Measurements from ENCODE around the gene CAND2. TPM values are rescaled to one million over a fixed set of nuclear protein-coding genes. Genes with fewer than 3 reads are reported as not detected.
A peak's percentile ranks its signal among the peaks of the same experiment; 100 is the strongest.

Gene CAND2
- total and polyA plus RNA-seq, 10 of the 15 experiments (the other 5 are each of a cell fraction or from before 2014, with no cell fraction given): 0.03 to 1.9 (median 0.52) TPM

- no peaks in the 10 kb centered on the region for H3K27me3 ChIP-seq (replicated peaks in 1 of 2; ENCODE audit: control insufficient read depth in 2 of 2, insufficient read depth in 2 of 2, low read length in 1 of 2)
- TF ChIP-seq IKZF2 (IDR thresholded peaks at IDR 0.05) (no peak), USF1 (IDR thresholded peaks at IDR 0.05; ENCODE audit: borderline replicate concordance, extremely low read length, insufficient read depth, low read depth, low read length) (no peak), POLR2AphosphoS5 (IDR thresholded peaks at IDR 0.05; ENCODE audit: low read length) (0 out of 2 replicates have a peak, but pooled peaks have one; percentile 34), BCL3 (IDR thresholded peaks at IDR 0.05; ENCODE audit: borderline replicate concordance, insufficient read depth, low read depth, low read length, poor library complexity, severe bottlenecking) (no peak), POLR2A (IDR thresholded peaks at IDR 0.05; ENCODE audit: low read depth, low read length) (peak; percentile 67; the same call in 1 of the 2 replicates)
- CTCF ChIA-PET: interaction anchor here (1.0 kb wide), 1 partner anchor 11 kb away, joined by 4 read pairs; no protein-coding TSS in a partner anchor
- peaks cover 31 to 37% of the 10 kb centered on the region in 2 experiments for H3K36me3 ChIP-seq (ENCODE audit: control insufficient read depth in 2 of 2, insufficient read depth in 2 of 2, low read length in 1 of 2)
- FAIRE-seq (no peak), ATAC-seq (peak; percentile 14), DNase-seq (ENCODE audit: low read depth, low spot score) (no peak)
- RAD21 ChIA-PET (ENCODE audit: unreplicated experiment): no interaction called here
- peaks cover 1% of the 10 kb centered on the region; the same call in 1 of the 2 replicates for H3K79me2 ChIP-seq (ENCODE audit: control insufficient read depth, insufficient read depth, low read length)
- H3K4me2 ChIP-seq (ENCODE audit: control insufficient read depth, insufficient read depth): no peak overlapping the region
- H3K4me3 ChIP-seq: no peak overlapping the region
- no peaks in the 10 kb centered on the region; the same call in none of the 2 replicates for H4K20me1 ChIP-seq (ENCODE audit: control insufficient read depth, insufficient read depth)
- no peak overlapping the region for H2AFZ ChIP-seq (ENCODE audit: control insufficient read depth, low read depth, low read length)
- no peaks in the 10 kb centered on the region for H3K4me1 ChIP-seq (ENCODE audit: control insufficient read depth, insufficient read depth, low read length)
- in situ Hi-C loops (cut with MboI) (no loop called here), intact Hi-C loops (cut with micrococcal nuclease; ENCODE audit: unreplicated experiment) (no loop called here)
- WGBS (ENCODE audit: insufficient coverage, insufficient replicate concordance, low lambda C conversion rate, missing lambda C conversion rate): 75% methylated on average over 5 of the region's 5 CpGs
- H3K27ac ChIP-seq (ENCODE audit: control insufficient read depth, insufficient read depth): no peak overlapping the region
- no peak overlapping the region for H3K9ac ChIP-seq (ENCODE audit: control insufficient read depth, insufficient read depth, low read length)
- POLR2A ChIA-PET: no interaction called here
- BruUV-seq (replicated peaks): no TSS peak
- H3K9me3 ChIP-seq (replicated peaks; ENCODE audit: control insufficient read depth, insufficient read depth, low read length): no peaks in the 10 kb centered on the region
- SMC1A ChIA-PET (ENCODE audit: uncharacterized antibody, unreplicated experiment): no interaction called here
Observed at GRCh38 chr3:12831301-12831866, 34.9 kb downstream of the CAND2 start.

Data from GM12878 (cell line).